ENCODE results near the gene MAPK12.

Gene MAPK12

GRCh38 chr22:50271519-50271970 is 10.1 kb upstream of the MAPK12 start:
- H3K9ac ChIP-seq (ENCODE audit: low read depth, low read length) = peak overlapping the region; percentile 32; the same call in 1 of the 2 replicates
- H3K36me3 ChIP-seq (ENCODE audit: insufficient read depth, low read length) = peaks cover 5% of the 10 kb centered on the region; the same call in 1 of the 2 replicates
- peaks cover 6% of the 10 kb centered on the region; the same call in 1 of the 2 replicates for H3K9me3 ChIP-seq (ENCODE audit: control insufficient read depth, insufficient read depth, low read length)
- H3K4me1 ChIP-seq (ENCODE audit: insufficient read depth, low read length) = peaks cover 10% of the 10 kb centered on the region; the same call in 1 of the 2 replicates

DNA sequence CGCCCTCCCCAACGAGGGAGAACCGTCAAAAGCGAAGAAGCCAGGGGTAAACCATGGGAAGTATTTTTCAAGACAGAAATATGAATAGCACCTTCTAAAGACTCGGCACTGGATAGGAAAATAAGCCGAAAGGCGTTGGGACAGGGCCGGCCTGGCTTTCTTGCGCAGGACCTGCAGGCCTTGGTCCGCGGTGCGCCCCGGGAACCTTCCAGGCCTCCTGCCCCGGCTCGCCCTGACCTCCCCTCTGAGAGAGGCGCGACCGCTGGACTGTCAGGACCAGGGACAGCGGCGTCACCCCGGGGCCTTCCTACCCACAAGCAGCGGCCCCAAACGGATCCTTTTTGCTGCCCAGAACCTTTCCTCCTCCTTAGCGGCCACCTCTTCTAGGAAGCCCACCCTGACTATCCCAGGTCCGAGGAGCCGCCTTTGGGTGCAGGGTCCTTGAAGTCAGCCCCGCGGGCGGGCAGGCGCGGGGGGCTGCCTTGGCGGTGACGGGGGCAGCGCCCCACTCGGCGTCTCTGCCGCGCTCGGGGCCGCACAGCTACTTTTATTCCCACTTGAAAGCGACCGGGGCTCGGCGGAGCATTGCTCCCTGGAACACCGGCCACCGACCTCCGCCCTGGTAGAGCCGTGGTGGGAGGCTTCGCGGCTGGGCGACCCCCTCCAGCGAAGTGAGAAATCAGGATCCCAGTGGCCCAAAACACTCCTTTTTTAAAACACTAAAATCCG is 9.3 kb upstream of the MAPK12 start:
- Histone ChIP-seq H3K9ac (ENCODE audit: low read depth, low read length) (peak overlapping the region; percentile 36; the same call in 1 of the 2 replicates), H3K36me3 (ENCODE audit: insufficient read depth, low read length) (peaks cover 5% of the 10 kb centered on the region; the same call in 1 of the 2 replicates), H3K9me3 (ENCODE audit: control insufficient read depth, insufficient read depth, low read length) (peaks cover under 1% of the 10 kb centered on the region; the same call in 1 of the 2 replicates), H3K4me1 (ENCODE audit: insufficient read depth, low read length) (peaks cover 10% of the 10 kb centered on the region; the same call in 1 of the 2 replicates)

- H3K4me1 ChIP-seq (ENCODE audit: insufficient read depth, low read length) = peaks cover 10% of the 10 kb centered on the region; the same call in 1 of the 2 replicates
- H3K36me3 ChIP-seq (ENCODE audit: insufficient read depth, low read length) = peaks cover under 1% of the 10 kb centered on the region; the same call in 1 of the 2 replicates
- no peaks in the 10 kb centered on the region for H3K9me3 ChIP-seq (ENCODE audit: control insufficient read depth, insufficient read depth, low read length)
- H3K9ac ChIP-seq (ENCODE audit: low read depth, low read length) = peak within 1 kb of the TSS; percentile 45; the same call in 1 of the 2 replicates
These were observed 8.6 kb upstream of the MAPK12 start, which contains the start of gene MAPK11 for GRCh38 chr22:50269970-50270665. Gene MAPK11, minus strand, starts transcription at chr22:50270380. Its CDS starts 88 bp downstream, at chr22:50270292.

- Histone ChIP-seq H3K9ac (ENCODE audit: low read depth, low read length) (peak overlapping the region; percentile 45; the same call in 1 of the 2 replicates), H3K36me3 (ENCODE audit: insufficient read depth, low read length) (no peaks in the 10 kb centered on the region), H3K4me1 (ENCODE audit: insufficient read depth, low read length) (peaks cover 10% of the 10 kb centered on the region; the same call in 1 of the 2 replicates), H3K9me3 (ENCODE audit: control insufficient read depth, insufficient read depth, low read length) (no peaks in the 10 kb centered on the region)
These were observed 8.1 kb upstream of the MAPK12 start for GRCh38 chr22:50269573-50269969.

DNA sequence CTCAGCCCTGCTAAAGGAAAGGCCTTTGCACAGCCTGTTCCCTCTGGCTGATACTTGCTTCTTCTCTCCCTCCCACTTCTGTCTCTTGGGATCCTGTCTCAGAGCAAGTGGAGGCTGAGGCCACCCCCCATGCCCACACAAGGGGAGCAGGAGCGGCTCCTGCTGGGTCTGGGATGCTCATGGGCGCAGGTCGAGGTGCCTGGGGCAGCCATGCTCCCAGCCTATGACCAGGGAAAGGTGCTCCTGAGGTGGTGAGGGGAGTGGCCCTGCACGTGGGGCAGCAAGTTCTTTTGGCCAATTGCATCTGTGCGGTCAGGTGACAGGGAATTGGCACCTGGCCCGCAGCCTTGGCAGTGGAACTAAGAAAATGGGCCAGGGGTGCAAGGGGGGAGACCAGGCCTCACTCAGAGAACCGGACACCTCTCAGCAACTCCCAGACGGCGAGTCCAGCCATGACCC is 7.2 kb upstream of the MAPK12 start:
- no peaks in the 10 kb centered on the region for H3K9me3 ChIP-seq (ENCODE audit: control insufficient read depth, insufficient read depth, low read length)
- H3K9ac ChIP-seq (ENCODE audit: low read depth, low read length) = no peak overlapping the region
- H3K4me1 ChIP-seq (ENCODE audit: insufficient read depth, low read length) = peaks cover 10% of the 10 kb centered on the region; the same call in 1 of the 2 replicates
- no peaks in the 10 kb centered on the region for H3K36me3 ChIP-seq (ENCODE audit: insufficient read depth, low read length)

- Histone ChIP-seq H3K9ac (ENCODE audit: low read depth, low read length) (peak overlapping the region; percentile 42; the same call in 1 of the 2 replicates), H3K9me3 (ENCODE audit: control insufficient read depth, insufficient read depth, low read length) (no peaks in the 10 kb centered on the region), H3K4me1 (ENCODE audit: insufficient read depth, low read length) (peaks cover 15% of the 10 kb centered on the region; the same call in 1 of the 2 replicates), H3K36me3 (ENCODE audit: insufficient read depth, low read length) (no peaks in the 10 kb centered on the region)
These were observed 6.3 kb upstream of the MAPK12 start for GRCh38 chr22:50267591-50268390.

DNA sequence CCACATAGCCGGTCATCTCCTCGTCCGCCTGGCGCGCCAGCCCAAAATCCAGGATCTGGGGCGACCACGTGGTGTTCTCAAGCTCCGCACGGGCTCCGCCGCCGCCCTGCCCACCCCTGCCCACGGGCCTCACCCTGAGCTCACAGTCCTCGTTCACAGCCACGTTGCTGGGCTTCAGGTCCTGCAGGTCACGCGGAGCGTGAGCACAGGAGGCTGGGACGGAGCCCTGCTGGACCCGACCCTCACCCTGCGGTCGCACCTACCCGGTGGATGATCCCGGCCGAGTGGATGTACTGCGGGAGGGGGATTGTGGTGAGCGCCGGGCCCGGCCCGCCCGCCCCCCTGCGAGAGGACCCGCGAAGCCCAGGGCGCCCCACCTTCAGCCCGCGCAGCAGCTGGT is 5.5 kb upstream of the MAPK12 start:
- peaks cover 23% of the 10 kb centered on the region; the same call in 1 of the 2 replicates for H3K4me1 ChIP-seq (ENCODE audit: insufficient read depth, low read length)
- no peaks in the 10 kb centered on the region for H3K9me3 ChIP-seq (ENCODE audit: control insufficient read depth, insufficient read depth, low read length)
- H3K36me3 ChIP-seq (ENCODE audit: insufficient read depth, low read length) = no peaks in the 10 kb centered on the region
- H3K9ac ChIP-seq (ENCODE audit: low read depth, low read length) = no peak overlapping the region

- Histone ChIP-seq H3K36me3 (ENCODE audit: insufficient read depth, low read length) (no peaks in the 10 kb centered on the region), H3K9me3 (ENCODE audit: control insufficient read depth, insufficient read depth, low read length) (no peaks in the 10 kb centered on the region), H3K9ac (ENCODE audit: low read depth, low read length) (no peak overlapping the region), H3K4me1 (ENCODE audit: insufficient read depth, low read length) (peaks cover 24% of the 10 kb centered on the region; the same call in 1 of the 2 replicates)
These were observed 3.6 kb upstream of the MAPK12 start for GRCh38 chr22:50264946-50265669.

DNA sequence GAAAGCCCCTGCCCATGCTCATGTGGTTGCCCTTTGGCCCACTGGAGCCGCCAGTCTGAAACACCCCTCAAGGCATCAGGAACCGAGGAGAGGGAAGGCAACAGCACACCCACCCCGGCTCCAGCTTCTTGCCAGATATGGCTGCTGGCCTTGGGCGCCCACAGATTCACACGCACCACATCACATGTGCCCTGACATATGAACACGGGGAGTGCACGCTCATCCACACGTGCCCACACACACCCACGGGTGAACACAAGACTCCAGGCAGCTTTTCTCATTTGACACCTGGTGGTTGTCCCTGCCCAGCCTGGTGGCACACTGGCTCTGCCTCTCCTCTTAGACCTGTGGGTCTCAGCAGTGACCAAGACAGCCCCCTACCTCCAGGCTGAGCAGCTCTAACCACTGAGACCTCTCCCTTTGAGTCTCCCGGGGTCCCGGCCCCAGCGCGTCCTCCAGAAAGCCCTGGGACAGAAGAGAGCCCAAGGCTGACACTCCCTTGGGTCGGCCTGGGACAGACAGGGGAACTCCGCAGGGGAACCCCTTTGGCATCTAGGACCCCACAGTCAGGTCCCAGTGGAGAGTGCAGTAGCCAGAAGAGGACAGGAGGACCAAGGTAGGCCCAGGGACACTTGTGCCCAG is 2.7 kb upstream of the MAPK12 start:
- H3K36me3 ChIP-seq (ENCODE audit: insufficient read depth, low read length) = no peaks in the 10 kb centered on the region
- H3K9me3 ChIP-seq (ENCODE audit: control insufficient read depth, insufficient read depth, low read length) = no peaks in the 10 kb centered on the region
- peaks cover 21% of the 10 kb centered on the region; the same call in 1 of the 2 replicates for H3K4me1 ChIP-seq (ENCODE audit: insufficient read depth, low read length)
- no peak overlapping the region for H3K9ac ChIP-seq (ENCODE audit: low read depth, low read length)

DNA sequence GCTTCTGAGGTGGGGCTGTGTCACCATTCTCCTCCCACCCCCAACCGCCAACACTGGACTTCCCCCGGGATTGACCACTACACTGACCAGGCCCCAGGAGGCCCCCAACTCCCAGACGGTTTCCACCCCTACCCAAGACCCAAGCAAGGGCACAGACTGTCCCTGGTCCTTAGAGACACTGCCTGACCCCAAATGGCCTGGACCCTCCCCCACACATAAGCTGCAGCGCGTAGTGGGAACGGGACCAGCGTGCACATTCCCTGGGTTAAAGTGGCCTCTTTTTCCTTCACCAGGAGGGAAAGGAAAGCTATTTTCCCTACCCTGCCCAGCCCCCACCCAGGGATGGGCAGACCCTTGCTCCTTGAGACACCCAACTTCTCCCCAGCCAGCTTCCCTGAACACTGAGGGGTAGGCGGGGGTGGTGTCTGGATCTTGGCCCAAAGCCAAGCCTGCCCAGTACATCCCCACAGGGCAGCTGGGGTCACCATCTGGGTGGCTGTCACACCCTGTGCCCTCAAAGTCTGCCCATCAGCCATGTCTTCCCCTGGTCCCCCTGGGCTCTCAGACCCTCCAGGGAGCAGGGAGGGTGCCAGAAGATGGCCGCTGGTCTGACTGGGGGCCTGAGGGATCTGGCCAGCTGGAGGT is 1.6 kb upstream of the MAPK12 start:
- H3K9me3 ChIP-seq (ENCODE audit: control insufficient read depth, insufficient read depth, low read length) = no peaks in the 10 kb centered on the region
- H3K36me3 ChIP-seq (ENCODE audit: insufficient read depth, low read length) = no peaks in the 10 kb centered on the region
- peaks cover 14% of the 10 kb centered on the region; the same call in 1 of the 2 replicates for H3K4me1 ChIP-seq (ENCODE audit: insufficient read depth, low read length)
- H3K9ac ChIP-seq (ENCODE audit: low read depth, low read length) = no peak overlapping the region

GRCh38 chr22:50262460-50262911 is 1.0 kb upstream of the MAPK12 start:
- H3K36me3 ChIP-seq (ENCODE audit: insufficient read depth, low read length) = no peaks in the 10 kb centered on the region
- no peaks in the 10 kb centered on the region for H3K9me3 ChIP-seq (ENCODE audit: control insufficient read depth, insufficient read depth, low read length)
- H3K9ac ChIP-seq (ENCODE audit: low read depth, low read length) = peak overlapping the region; percentile 36; the same call in 1 of the 2 replicates
- H3K4me1 ChIP-seq (ENCODE audit: insufficient read depth, low read length) = peaks cover 14% of the 10 kb centered on the region; the same call in 1 of the 2 replicates

- H3K36me3 ChIP-seq (ENCODE audit: insufficient read depth, low read length) = no peaks in the 10 kb centered on the region
- peak overlapping the region; percentile 56 for H3K9ac ChIP-seq (ENCODE audit: low read depth, low read length)
- peaks cover 14% of the 10 kb centered on the region; the same call in 1 of the 2 replicates for H3K4me1 ChIP-seq (ENCODE audit: insufficient read depth, low read length)
These were observed 475 bp downstream of the MAPK12 start for GRCh38 chr22:50260801-50261614.

More at GRCh38 chr22:50260801-50261614, 475 bp downstream of the MAPK12 start:
- H3K9me3 ChIP-seq (ENCODE audit: control insufficient read depth, insufficient read depth, low read length) = no peaks in the 10 kb centered on the region
